ENCODE data around the gene MPHOSPH9. TPM values are rescaled to one million over a fixed set of nuclear protein-coding genes. Genes with fewer than 3 reads are reported as not detected.

Gene MPHOSPH9
- total RNA-seq, 1 experiment from 2014 or later: 44.9 TPM

- Histone ChIP-seq H3K9ac (ENCODE audit: low read length) (no peak overlapping the region), H3K79me2 (ENCODE audit: insufficient read depth, low read length) (no peaks in the 10 kb centered on the region), H3K9me3 (ENCODE audit: control insufficient read depth in 1 of 2, insufficient read depth in 1 of 2, low read depth in 1 of 2, low read length in 2 of 2) (no peaks in the 10 kb centered on the region), H4K20me1 (ENCODE audit: insufficient read depth) (no peaks in the 10 kb centered on the region), H3K36me3 (ENCODE audit: control insufficient read depth in 1 of 2, insufficient read depth in 2 of 2, low read length in 2 of 2) (no peaks in the 10 kb centered on the region), H3K27me3 (ENCODE audit: insufficient read depth, low read length) (no peaks in the 10 kb centered on the region), H3K27ac (ENCODE audit: low read depth, low read length) (no peak overlapping the region), H2AFZ (ENCODE audit: low read depth, low read length, poor library complexity, severe bottlenecking) (no peak overlapping the region), H3K4me2 (ENCODE audit: low read length) (no peak overlapping the region), H3K9me2 (ENCODE audit: insufficient read depth) (no peaks in the 10 kb centered on the region), H3K4me1 (ENCODE audit: control insufficient read depth in 1 of 2, insufficient read depth in 2 of 2, low read length in 2 of 2) (no peaks in the 10 kb centered on the region), H3K4me3 (replicated peaks in 1 of 2; ENCODE audit: low read depth in 1 of 2, low read length in 2 of 2) (no peak overlapping the region)
- ATAC-seq: no peak
- POLR2A ChIA-PET: no interaction called here
- TF ChIP-seq EZH2 (IDR thresholded peaks at IDR 0.05): no peak
- TF ChIP-seq CTCF (IDR thresholded peaks at IDR 0.05 in 2 of 3, conservative IDR thresholded peaks at IDR 0.05 in 1 of 3; ENCODE audit: borderline replicate concordance in 1 of 3, insufficient read depth in 1 of 3, low read depth in 2 of 3, low read length in 2 of 3): no peak
- RAD21 ChIA-PET (ENCODE audit: low non-redundant PET in 1 of 2, low total read pairs in 2 of 2, uncharacterized antibody in 2 of 2, unreplicated experiment in 2 of 2): no interaction called here
- BruUV-seq (replicated peaks): no TSS peak
- CTCF ChIA-PET: no interaction called here
- no peak for DNase-seq (ENCODE audit: low read depth, low spot score)
- intact Hi-C loops (cut with micrococcal nuclease): no loop called here
Measured at GRCh38 chr12:123278101-123278627, 45.2 kb upstream of the MPHOSPH9 start.

GRCh38 chr12:123273166-123273565, 40.2 kb upstream of the MPHOSPH9 start:
- intact Hi-C loops (cut with micrococcal nuclease): no loop called here
- Histone ChIP-seq H3K4me1 (ENCODE audit: control insufficient read depth in 1 of 2, insufficient read depth in 2 of 2, low read length in 2 of 2) (peaks cover 6 to 19% of the 10 kb centered on the region in 2 experiments; a peak in 3 of 4 replicates), H3K9me3 (ENCODE audit: control insufficient read depth in 1 of 2, insufficient read depth in 1 of 2, low read depth in 1 of 2, low read length in 2 of 2) (no peaks in the 10 kb centered on the region), H3K9me2 (ENCODE audit: insufficient read depth) (no peaks in the 10 kb centered on the region), H3K4me3 (replicated peaks in 1 of 2; ENCODE audit: low read depth in 1 of 2, low read length in 2 of 2) (no peak overlapping the region), H4K20me1 (ENCODE audit: insufficient read depth) (no peaks in the 10 kb centered on the region), H2AFZ (ENCODE audit: low read depth, low read length, poor library complexity, severe bottlenecking) (no peak overlapping the region), H3K27ac (ENCODE audit: low read depth, low read length) (no peak overlapping the region), H3K36me3 (ENCODE audit: control insufficient read depth in 1 of 2, insufficient read depth in 2 of 2, low read length in 2 of 2) (no peaks in the 10 kb centered on the region), H3K4me2 (ENCODE audit: low read length) (no peak overlapping the region), H3K27me3 (ENCODE audit: insufficient read depth, low read length) (no peaks in the 10 kb centered on the region), H3K9ac (ENCODE audit: low read length) (no peak overlapping the region), H3K79me2 (ENCODE audit: insufficient read depth, low read length) (peaks cover 27% of the 10 kb centered on the region)
- CTCF ChIA-PET: no interaction called here
- TF ChIP-seq POLR2AphosphoS5 (IDR thresholded peaks at IDR 0.05; ENCODE audit: low read depth, low read length) (no peak), RAD21 (IDR thresholded peaks at IDR 0.05; ENCODE audit: low read depth) (no peak), REST (IDR thresholded peaks at IDR 0.05; ENCODE audit: low read depth) (no peak), TCF7L2 (IDR thresholded peaks at IDR 0.05; ENCODE audit: borderline replicate concordance, extremely low read depth, insufficient read depth, insufficient read length) (no peak), POLR2A (IDR thresholded peaks at IDR 0.05; ENCODE audit: borderline replicate concordance, extremely low read depth, insufficient read depth, insufficient read length) (no peak), FOSL1 (IDR thresholded peaks at IDR 0.05; ENCODE audit: low read depth) (no peak), ZNF274 (IDR thresholded peaks at IDR 0.05; ENCODE audit: low read depth, low read length) (no peak), CBX3 (IDR thresholded peaks at IDR 0.05; ENCODE audit: low read depth) (no peak), SRF (IDR thresholded peaks at IDR 0.05; ENCODE audit: low read depth) (no peak), EZH2 (IDR thresholded peaks at IDR 0.05) (no peak), EGR1 (IDR thresholded peaks at IDR 0.05; ENCODE audit: low read depth) (no peak), ATF3 (IDR thresholded peaks at IDR 0.05) (no peak), JUND (IDR thresholded peaks at IDR 0.05) (no peak)
- DNase-seq (ENCODE audit: low read depth, low spot score) (no peak), ATAC-seq (no peak)
- BruUV-seq (replicated peaks): no TSS peak
- POLR2A ChIA-PET: no interaction called here
- RAD21 ChIA-PET (ENCODE audit: low non-redundant PET in 1 of 2, low total read pairs in 2 of 2, uncharacterized antibody in 2 of 2, unreplicated experiment in 2 of 2): no interaction called here

All from HCT116 (cell line).